Astrocyte (in vitro differentiated cells and primary cell): Measurements from ENCODE around the gene CAMK1D. TPM values are rescaled to one million over a fixed set of nuclear protein-coding genes. Genes with fewer than 3 reads are reported as not detected.

Source experiments
- DNase-seq: peaks from one replicate; pipeline ENCODE4 v3.0.0-alpha.2; 2010; ENCODE audit warnings: low read depth
- FAIRE-seq: peaks from 2 replicates; lab custom pipeline; 2011; peaks lifted over from hg19 to GRCh38; lab: Jason Lieb, UNC
- H2AFZ ChIP-seq: 2 replicates; pipeline ENCODE4 v1.6.0; 2012; ENCODE audit warnings: low read depth, low read length, inconsistent platforms
- H3K27ac ChIP-seq: 2 replicates; pipeline ENCODE4 v1.5.1; 2011; ENCODE audit warnings: low read depth, low read length, inconsistent platforms
- H3K27me3 ChIP-seq: 2 replicates; pipeline ENCODE4 v1.6.0; 2011; ENCODE audit warnings: low read length, inconsistent platforms; ENCODE audit not compliant: insufficient read depth
- H3K36me3 ChIP-seq: 2 replicates; pipeline ENCODE4 v1.5.1; 2011; ENCODE audit warnings: low read length, inconsistent platforms; ENCODE audit not compliant: insufficient read depth
- H3K4me1 ChIP-seq: 2 replicates; pipeline ENCODE4 v1.5.1; 2011; ENCODE audit warnings: low read length, inconsistent platforms; ENCODE audit not compliant: insufficient read depth
- H3K4me2 ChIP-seq: 2 replicates; pipeline ENCODE4 v1.6.0; 2012; ENCODE audit warnings: low read length, inconsistent platforms
- H3K4me3 ChIP-seq: 2 replicates; pipeline ENCODE4 v1.5.1; 2011; ENCODE audit warnings: low read depth, mild to moderate bottlenecking, low read length, inconsistent platforms; ENCODE audit not compliant: insufficient read depth
- H3K79me2 ChIP-seq: 2 replicates; pipeline ENCODE4 v1.6.0; 2012; ENCODE audit warnings: mild to moderate bottlenecking, low read length, inconsistent platforms; ENCODE audit not compliant: insufficient read depth
- H3K9ac ChIP-seq: 2 replicates; pipeline ENCODE4 v1.6.0; 2012; ENCODE audit warnings: mild to moderate bottlenecking, low read length, inconsistent platforms
- H3K9me3 ChIP-seq: 2 replicates; pipeline ENCODE4 v1.5.1; 2012; ENCODE audit warnings: low read depth, mild to moderate bottlenecking, low read length, inconsistent platforms; ENCODE audit not compliant: insufficient read depth
- H4K20me1 ChIP-seq: 2 replicates; pipeline ENCODE4 v1.6.0; 2012; ENCODE audit warnings: low read length, inconsistent platforms; ENCODE audit not compliant: insufficient read depth
- H3K27ac Mint-ChIP-seq: one replicate; pipeline ENCODE4 v1.8.0; 2021; ENCODE audit warnings: mild to moderate bottlenecking, mixed read lengths; ENCODE audit not compliant: unreplicated experiment
- H3K27me3 Mint-ChIP-seq: one replicate; pipeline ENCODE4 v1.8.0; 2021; ENCODE audit warnings: low read depth, mixed read lengths; ENCODE audit not compliant: unreplicated experiment
- H3K36me3 Mint-ChIP-seq: one replicate; pipeline ENCODE4 v1.8.0; 2021; ENCODE audit warnings: low read depth, mixed read lengths; ENCODE audit not compliant: unreplicated experiment
- H3K4me1 Mint-ChIP-seq: one replicate; pipeline ENCODE4 v1.8.0; 2021; ENCODE audit warnings: low read depth, mixed read lengths; ENCODE audit not compliant: unreplicated experiment
- H3K4me3 Mint-ChIP-seq: one replicate; pipeline ENCODE4 v1.8.0; 2021; ENCODE audit warnings: mild to moderate bottlenecking, moderate library complexity, mixed read lengths; ENCODE audit not compliant: unreplicated experiment
- H3K9me3 Mint-ChIP-seq: one replicate; pipeline ENCODE4 v1.8.0; 2021; ENCODE audit warnings: mild to moderate bottlenecking, mixed read lengths; ENCODE audit not compliant: unreplicated experiment
- CTCF ChIP-seq: IDR thresholded peaks from 2 replicates; pipeline ENCODE4 v1.5.1; 2011; ENCODE audit warnings: low read depth, mild to moderate bottlenecking, inconsistent platforms, low read length, moderate library complexity; ENCODE audit not compliant: insufficient read depth
- EZH2 ChIP-seq: IDR thresholded peaks from 2 replicates; pipeline ENCODE4 v1.6.1; 2012; ENCODE audit warnings: mild to moderate bottlenecking, low read length, inconsistent platforms; ENCODE audit not compliant: insufficient read depth
- total RNA-seq: library from RNA; stranded (reverse); gene quantifications from 2 replicates; pipeline ENCODE4 v1.2.1, GENCODE V29; 2021

Gene CAMK1D
- total RNA-seq, 1 donor from 2014 or later = 23.6 TPM

- FAIRE-seq = no peak
Observed at GRCh38 chr10:12534824-12535223, 185.5 kb downstream of the CAMK1D start.

GRCh38 chr10:12535656-12536055 is 186.3 kb downstream of the CAMK1D start:
- peak; percentile 38 for DNase-seq
- Histone ChIP-seq H3K9ac (no peak overlapping the region), H3K4me3 (no peak overlapping the region), H3K4me1 (peaks cover 12% of the 10 kb centered on the region), H3K27ac (no peak overlapping the region), H3K36me3 (no peaks in the 10 kb centered on the region), H3K27me3 (no peaks in the 10 kb centered on the region), H3K9me3 (no peaks in the 10 kb centered on the region), H3K4me2 (no peak overlapping the region), H3K79me2 (peaks cover 11% of the 10 kb centered on the region), H2AFZ (no peak overlapping the region), H4K20me1 (peaks cover 26% of the 10 kb centered on the region)
- no peak for FAIRE-seq
- Mint-ChIP-seq H3K27me3 (no peaks in the 10 kb centered on the region), H3K36me3 (no peaks in the 10 kb centered on the region), H3K27ac (no peak overlapping the region), H3K4me1 (peaks cover 5% of the 10 kb centered on the region), H3K9me3 (peaks cover 4% of the 10 kb centered on the region), H3K4me3 (no peak overlapping the region)
- TF ChIP-seq EZH2 (no peak), CTCF (no peak)

More at GRCh38 chr10:12534824-12535223, 185.5 kb downstream of the CAMK1D start:
- H3K27me3 ChIP-seq = no peaks in the 10 kb centered on the region
- H3K27ac ChIP-seq = peak overlapping the region; percentile 1
- H3K79me2 ChIP-seq = peaks cover 15% of the 10 kb centered on the region
- H3K4me3 Mint-ChIP-seq = no peak overlapping the region
- H3K9me3 Mint-ChIP-seq = peaks cover 4% of the 10 kb centered on the region
- no peak overlapping the region for H3K4me3 ChIP-seq
- no peak overlapping the region for H3K9ac ChIP-seq
- DNase-seq = peak; percentile 49
- no peaks in the 10 kb centered on the region for H3K9me3 ChIP-seq
- no peaks in the 10 kb centered on the region for H3K4me1 Mint-ChIP-seq
- no peak for TF ChIP-seq CTCF
- no peak for TF ChIP-seq EZH2
- no peak overlapping the region for H2AFZ ChIP-seq
- no peaks in the 10 kb centered on the region for H3K27me3 Mint-ChIP-seq
- no peak overlapping the region for H3K4me2 ChIP-seq
- H3K36me3 Mint-ChIP-seq = no peaks in the 10 kb centered on the region
- H3K27ac Mint-ChIP-seq = no peak overlapping the region
- H4K20me1 ChIP-seq = peaks cover 29% of the 10 kb centered on the region
- peaks cover 7% of the 10 kb centered on the region for H3K4me1 ChIP-seq
- no peaks in the 10 kb centered on the region for H3K36me3 ChIP-seq

- peaks cover 5% of the 10 kb centered on the region for H3K4me1 Mint-ChIP-seq
- FAIRE-seq = no peak
- H3K27ac Mint-ChIP-seq = no peak overlapping the region
- H3K9me3 ChIP-seq = no peaks in the 10 kb centered on the region
- H3K36me3 Mint-ChIP-seq = no peaks in the 10 kb centered on the region
- no peaks in the 10 kb centered on the region for H3K27me3 Mint-ChIP-seq
- peaks cover 10% of the 10 kb centered on the region for H3K4me1 ChIP-seq
- no peaks in the 10 kb centered on the region for H3K36me3 ChIP-seq
- no peaks in the 10 kb centered on the region for H3K27me3 ChIP-seq
- H3K9ac ChIP-seq = no peak overlapping the region
- no peak for TF ChIP-seq CTCF
- no peak for TF ChIP-seq EZH2
- H3K4me2 ChIP-seq = no peak overlapping the region
- peaks cover 6% of the 10 kb centered on the region for H3K79me2 ChIP-seq
- peaks cover 4% of the 10 kb centered on the region for H3K9me3 Mint-ChIP-seq
- DNase-seq = no peak
- no peak overlapping the region for H3K4me3 ChIP-seq
- H3K4me3 Mint-ChIP-seq = no peak overlapping the region
- H3K27ac ChIP-seq = no peak overlapping the region
- no peak overlapping the region for H2AFZ ChIP-seq
- peaks cover 17% of the 10 kb centered on the region for H4K20me1 ChIP-seq
Observed at GRCh38 chr10:12538491-12538995, 189.2 kb downstream of the CAMK1D start.
